Epithelial cell of prostate (primary cell): Measurements from ENCODE around the gene PPP1CA.

Experiments
- DNase-seq: peaks from one replicate; pipeline ENCODE4 v3.0.0-alpha.2; 2011; ENCODE audit warnings: low read depth, low spot score
- H3K27ac ChIP-seq: fragments of 450-650 bp; 2 replicates; pipeline ENCODE4 v1.5.1; 2017; ENCODE audit warnings: mild to moderate bottlenecking

PPP1CA gene

GRCh38 chr11:67401495-67402191, at the start of gene PPP1CA:
TSS of gene PPP1CA (minus strand) at chr11:67401858. CDS start at chr11:67401782, 76 bp downstream.
- H3K27ac ChIP-seq: peak within 1 kb of the TSS; percentile 88
- no peak for DNase-seq

- no peak for DNase-seq
- no peak overlapping the region for H3K27ac ChIP-seq
Measured at GRCh38 chr11:67450796-67451657, 49.4 kb upstream of the PPP1CA start.

GRCh38 chr11:67449116-67449844, 47.6 kb upstream of the PPP1CA start:
- no peak overlapping the region for H3K27ac ChIP-seq
- DNase-seq: no peak

- H3K27ac ChIP-seq: no peak overlapping the region
- DNase-seq: no peak
Measured at GRCh38 chr11:67448220-67448609, 46.6 kb upstream of the PPP1CA start.

DNA sequence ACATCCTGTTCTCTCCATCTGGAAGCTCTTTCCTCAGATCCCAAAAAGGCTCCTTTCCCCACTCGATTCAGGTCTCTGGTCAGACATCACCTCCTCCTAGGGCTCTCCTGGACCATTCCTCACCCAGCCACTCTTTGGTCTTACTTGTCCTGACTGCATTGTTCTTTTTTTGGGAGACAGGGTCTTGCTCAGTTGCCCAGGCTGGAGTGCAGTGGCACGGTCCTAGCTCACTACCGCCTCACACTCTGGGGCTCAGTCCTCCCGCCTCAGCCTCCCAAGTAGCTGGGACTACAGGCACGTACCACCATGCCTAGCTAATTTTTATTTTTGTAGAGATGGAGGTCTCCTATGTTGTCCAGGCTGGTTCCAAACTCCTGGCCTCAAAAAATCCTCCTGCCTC, 43.9 kb upstream of the PPP1CA start:
- no peak for DNase-seq
- H3K27ac ChIP-seq: no peak overlapping the region

DNA sequence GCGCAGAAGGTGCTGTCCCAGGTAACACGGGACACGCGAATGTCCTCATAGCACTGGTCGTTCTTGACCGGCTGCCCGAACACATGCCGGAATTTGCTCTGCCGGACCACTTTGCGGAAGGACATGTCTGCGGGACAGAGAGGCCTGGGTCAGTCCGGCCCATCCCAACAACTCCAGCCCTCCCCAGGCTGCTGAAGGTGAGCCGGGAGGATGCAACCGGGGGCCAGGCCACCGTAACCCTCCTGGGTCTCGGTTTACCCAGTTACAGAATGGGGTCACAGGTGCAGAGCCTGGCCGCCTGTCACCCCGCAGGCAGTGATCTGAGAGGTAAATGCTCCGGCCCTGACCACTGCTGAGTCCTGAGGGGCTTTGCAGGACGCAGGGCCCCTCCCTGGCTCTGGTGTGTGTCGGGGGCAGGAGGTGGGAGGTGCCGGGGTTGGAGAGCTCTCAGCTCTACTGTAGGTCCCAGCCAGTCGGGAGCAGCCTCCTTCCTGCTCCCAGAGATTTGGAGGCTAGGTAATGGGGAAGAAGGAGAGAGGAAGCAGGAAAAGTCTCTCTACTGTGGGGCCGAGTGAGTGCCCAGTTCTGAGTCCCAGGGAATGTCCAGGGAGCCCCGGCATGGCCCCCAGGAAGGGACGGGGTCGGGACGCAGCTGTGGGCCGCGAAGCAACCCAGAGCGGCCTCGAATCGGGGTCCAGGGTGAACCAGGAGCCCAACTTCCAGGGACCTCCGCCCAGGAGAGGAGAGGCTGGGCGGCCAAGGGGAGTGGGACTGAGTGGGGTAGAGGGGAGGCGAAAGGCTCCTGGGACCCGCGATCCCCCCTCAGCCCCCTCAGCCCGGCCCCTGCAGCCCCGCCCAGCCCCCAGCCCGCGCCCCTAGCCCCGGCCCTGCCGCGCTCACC, 41.1 kb upstream of the PPP1CA start:
- H3K27ac ChIP-seq: peak overlapping the region; percentile 69
- no peak for DNase-seq

DNA sequence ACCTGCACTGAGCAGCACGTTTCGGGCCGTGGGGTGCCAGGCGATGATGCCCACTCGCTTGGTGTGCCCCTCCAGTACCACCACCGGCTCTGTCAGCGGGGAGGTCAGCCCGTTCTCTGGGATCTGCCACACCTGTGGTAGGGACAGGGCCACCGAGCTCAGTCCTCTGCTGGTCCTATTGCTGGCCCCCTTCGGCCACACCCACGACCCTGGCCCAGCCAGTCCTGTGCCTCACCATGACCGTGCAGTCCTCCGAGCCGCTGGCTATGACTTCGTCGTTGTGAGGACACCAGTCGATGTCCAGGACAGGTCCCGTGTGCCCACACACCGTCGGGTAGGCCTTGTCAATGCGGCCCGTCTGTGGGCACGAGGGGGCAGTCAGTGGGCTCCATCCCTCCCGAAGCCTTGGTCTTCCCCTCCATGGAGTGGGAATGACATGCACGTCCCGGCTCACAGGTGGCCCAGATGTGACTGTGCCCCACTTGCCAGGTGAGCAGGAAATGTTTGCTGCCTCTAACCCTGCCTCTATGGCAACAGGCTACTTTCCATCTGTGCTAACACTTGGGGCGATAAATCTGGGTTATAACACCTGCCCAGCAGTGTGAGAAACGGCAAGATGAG, 40.2 kb upstream of the PPP1CA start:
- no peak overlapping the region for H3K27ac ChIP-seq
- no peak for DNase-seq

DNA sequence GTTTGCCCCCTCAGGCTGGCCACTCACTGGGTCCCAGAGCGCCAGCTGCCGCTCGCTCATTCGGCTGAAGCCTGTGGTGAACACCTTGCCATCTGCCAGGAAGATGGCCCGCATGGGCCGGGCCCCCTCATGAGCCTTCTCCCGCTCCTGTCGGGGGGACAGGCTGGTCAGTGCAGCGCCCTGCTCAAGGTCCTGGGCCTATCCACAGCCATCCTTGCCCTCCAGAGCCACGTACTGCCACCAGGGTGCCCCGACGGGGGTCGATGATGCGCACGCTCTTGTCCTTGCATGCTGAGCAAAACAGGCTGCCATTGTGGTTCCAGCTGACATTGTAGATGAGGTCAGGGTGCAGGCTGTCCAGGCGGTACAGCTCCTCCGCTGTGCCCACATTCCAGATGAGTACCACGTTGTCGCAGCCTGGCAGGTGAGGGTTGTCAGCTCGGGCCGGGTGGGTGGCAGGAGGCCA, 39.5 kb upstream of the PPP1CA start:
- DNase-seq: no peak
- no peak overlapping the region for H3K27ac ChIP-seq

DNA sequence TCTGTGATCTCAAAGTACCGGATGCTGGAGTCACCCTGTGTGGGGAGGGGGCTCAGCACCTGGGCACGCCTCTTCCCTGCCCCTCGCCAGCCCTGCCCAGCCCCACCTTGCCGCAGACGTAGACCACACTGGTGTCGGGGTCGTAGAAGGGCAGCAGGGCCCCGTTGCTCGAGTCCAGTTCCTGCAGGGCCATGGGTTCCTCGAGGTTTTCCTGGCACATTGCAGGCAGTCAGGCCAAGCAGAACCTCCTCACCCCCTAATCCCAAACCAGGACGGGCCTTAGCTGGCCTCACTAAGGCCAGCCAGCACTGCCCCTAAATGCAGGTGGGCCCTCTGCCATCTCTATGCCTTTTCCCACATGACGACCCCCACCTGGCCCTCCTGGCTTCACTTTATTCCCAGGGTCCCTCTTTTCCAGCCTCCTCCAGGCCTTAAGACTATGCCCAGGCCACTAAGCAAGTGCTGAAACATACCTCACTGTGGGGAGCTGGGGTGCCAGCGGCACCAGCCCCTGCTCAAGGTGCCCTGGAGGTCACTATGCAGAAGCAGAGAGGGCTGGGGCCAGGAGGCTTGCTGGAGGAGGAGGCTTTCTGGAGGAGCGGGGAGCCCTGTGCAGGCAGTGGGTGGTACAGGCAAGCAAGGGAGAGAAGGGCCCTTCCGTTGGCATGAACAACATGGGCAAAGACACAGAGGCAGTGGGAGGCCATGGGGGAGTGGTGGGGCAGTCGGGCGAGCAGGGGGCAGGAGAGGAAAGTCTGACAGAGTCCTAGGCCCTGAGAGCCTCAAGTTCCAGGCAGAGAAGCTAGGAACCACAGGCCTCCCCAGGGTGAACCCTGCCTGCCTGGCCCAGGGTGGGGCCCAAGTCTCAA, 38.8 kb upstream of the PPP1CA start:
- no peak for DNase-seq
- no peak overlapping the region for H3K27ac ChIP-seq

DNA sequence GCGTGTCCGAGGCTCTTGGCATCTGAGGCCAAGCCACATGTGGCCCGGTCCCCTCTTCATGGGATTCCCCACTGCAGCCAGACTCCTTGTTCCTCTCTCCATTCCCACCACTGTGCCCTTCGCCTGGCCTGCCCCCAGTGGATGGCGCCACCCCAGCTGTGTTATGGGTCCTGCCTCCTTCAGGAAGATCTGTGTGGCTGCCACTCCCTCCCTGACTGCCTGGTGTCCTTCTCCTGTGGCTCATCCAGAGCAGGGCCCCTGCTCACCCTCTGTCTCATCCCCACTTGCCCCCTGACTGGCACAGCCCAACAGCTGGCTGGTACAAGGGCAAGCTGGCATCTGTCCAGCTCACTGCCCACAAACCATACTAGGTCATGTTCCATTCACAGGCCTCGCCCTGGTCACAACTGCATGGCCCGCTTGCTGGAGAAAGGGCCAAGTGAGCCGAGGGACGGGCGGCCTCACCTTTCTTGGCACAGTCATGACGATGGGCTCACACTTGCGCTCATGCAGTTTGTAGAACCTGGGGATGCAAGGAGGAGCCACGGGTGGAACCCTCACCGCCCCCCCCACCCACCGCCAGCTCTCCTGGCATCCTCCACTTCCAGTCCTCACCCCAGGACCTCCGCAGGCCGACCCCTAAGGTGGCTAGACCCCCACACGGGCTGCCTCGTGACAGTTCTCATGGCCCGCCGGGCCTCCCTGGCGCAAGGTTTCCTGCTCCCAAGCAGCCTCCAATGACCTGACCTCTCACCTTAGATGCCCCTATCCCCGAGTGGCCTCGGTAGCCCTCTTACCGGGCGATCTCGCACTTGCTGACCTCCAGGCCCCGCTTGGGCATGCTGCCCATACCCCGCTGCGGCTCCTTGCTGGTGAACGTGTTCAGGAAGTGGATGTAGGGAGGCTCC, 37.9 kb upstream of the PPP1CA start:
- H3K27ac ChIP-seq: no peak overlapping the region
- no peak for DNase-seq

GRCh38 chr11:67438158-67438902, 36.7 kb upstream of the PPP1CA start:
- no peak overlapping the region for H3K27ac ChIP-seq
- no peak for DNase-seq

- H3K27ac ChIP-seq: no peak overlapping the region
- no peak for DNase-seq
Measured at GRCh38 chr11:67437809-67438157, 36.1 kb upstream of the PPP1CA start.

DNA sequence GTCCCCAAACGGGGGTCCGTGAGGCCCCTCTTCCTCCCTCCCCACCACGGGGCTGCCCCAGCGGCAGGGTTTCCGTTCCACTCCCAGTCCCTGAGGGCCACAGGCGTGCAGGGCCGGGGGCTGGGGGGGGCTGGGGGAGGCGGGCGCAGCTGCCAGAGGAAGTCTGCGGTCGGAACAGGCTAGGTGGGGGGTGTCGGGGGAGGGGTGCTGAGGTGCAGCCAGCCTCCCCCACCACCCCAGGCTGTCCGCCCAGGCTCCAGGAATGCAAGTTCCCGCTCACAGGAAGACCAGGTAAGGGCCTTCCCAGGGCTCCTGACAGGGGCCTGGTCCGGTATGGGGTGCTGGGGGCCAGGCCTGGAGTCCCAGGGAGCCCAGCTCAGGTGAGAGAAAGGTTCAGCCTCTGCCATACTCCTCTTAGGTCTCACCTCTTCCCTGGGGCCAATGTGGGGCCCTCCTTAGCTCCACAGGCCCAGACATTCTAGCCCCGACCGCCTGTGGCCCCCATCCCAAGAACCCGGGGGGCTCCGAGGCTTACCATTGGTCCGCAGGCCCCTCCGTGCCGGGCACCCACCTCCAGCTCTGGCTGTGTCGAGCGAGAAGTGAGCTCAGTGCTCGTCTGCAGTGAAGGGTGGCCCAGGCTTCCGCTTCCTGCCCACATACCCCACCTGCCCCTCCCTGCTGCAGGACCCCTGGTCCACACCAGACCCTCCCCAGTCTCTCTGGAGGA, 35.6 kb upstream of the PPP1CA start, which contains the start of gene PTPRCAP:
Gene PTPRCAP, minus strand, starts transcription at position 601 of the 727 bp plus-strand sequence. Its CDS starts 63 bp downstream, at position 538.
- no peak for DNase-seq
- no peak within 1 kb of the TSS for H3K27ac ChIP-seq

DNA sequence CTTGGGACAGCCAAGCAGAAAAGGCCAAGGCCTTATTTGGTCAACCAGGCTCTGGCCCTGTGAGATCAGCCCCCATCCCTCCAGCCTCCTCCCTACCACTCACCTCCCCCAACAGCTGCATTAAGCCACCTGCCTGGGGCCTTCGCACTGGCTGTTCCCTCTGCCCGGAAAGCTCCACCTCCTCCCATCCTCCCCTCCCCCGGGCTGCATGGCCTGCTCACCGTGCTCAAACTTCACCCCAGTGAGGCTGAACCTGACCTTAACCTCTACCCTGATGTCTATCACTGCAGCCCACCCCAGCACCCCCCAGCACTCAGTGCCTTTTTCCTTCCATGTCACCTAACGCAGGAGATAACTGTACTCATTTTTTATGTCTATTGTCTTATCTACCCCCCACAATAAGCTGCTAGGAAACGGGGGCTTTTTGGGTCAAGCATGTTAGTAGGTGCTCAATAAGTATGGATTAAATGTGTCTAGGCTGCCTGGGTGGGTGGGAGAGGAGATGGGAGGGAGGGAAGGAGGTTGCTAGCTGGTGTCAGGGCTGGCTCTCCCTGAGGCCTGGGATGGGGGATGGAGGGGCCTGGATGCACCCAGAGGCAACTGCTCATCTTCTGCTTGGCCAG, 34.9 kb upstream of the PPP1CA start:
- no peak for DNase-seq
- no peak overlapping the region for H3K27ac ChIP-seq

DNA sequence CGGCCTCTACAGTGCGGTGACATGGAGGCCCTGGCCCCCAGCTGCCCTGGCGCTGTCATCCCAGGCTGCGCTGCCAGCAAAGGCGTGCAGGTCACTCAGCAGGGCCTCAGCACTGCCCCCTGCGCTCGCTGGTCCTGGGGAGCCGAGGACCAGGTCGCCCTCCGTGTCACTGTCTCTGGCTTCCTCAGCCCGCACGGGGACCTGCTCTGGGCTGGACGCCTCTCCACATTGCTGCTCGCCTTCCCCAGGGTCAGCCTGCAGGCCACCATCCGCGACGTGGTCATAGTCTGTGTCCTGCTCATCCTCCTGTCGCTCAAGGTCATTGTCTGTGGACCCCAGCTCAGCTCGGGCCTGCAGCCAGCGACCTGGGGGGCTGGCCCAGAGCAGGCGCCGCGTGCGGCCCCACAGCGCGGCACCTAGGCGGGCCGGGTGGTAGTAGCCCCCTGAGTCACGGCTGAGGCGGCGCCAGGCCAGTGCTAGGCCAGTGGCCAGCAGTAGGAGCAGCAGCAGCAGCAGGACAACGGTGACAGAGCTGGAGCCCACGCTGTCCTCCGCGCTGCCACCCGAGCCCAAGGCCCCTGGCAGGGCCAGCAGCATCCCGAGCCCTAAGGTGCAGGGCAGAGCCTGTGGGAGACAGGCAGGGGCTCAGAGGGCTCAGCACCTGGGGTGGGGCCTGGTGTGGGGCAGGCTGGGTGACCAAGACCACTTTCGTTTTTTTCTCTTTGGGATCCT, 34.2 kb upstream of the PPP1CA start:
- H3K27ac ChIP-seq: no peak overlapping the region

More for the DNA sequence above, 34.2 kb upstream of the PPP1CA start:
- no peak for DNase-seq
